Measurements from ENCODE around the gene CCSER2. TPM values are rescaled to one million over a fixed set of nuclear protein-coding genes. Genes with fewer than 3 reads are reported as not detected.

The CCSER2 gene
- total RNA-seq, 4 donors from 2014 or later: 60.5 to 80.6 (median 63.1) TPM

- no peaks in the 10 kb centered on the region for H3K27me3 ChIP-seq
- WGBS: 71% methylated on average over 3 of the region's 3 CpGs
- DNase-seq (ENCODE audit: extremely low spot score): no peak
- no peaks in the 10 kb centered on the region for H3K9me3 ChIP-seq
- peaks cover 0 to 7% (median 2%) of the 10 kb centered on the region in 4 donors for H3K4me1 ChIP-seq
- intact Hi-C loops (cut with DNase I): no loop called here
- TF ChIP-seq POLR2AphosphoS5 (IDR thresholded peaks at IDR 0.05): no peak
- no peak for TF ChIP-seq EP300 (IDR thresholded peaks at IDR 0.05)
- no peak for TF ChIP-seq POLR2A (IDR thresholded peaks at IDR 0.05; ENCODE audit: low read depth)
- TF ChIP-seq CTCF (IDR thresholded peaks at IDR 0.05): no peak
- H3K36me3 ChIP-seq: peaks cover 0 to 17% (median 7%) of the 10 kb centered on the region in 4 donors
- H3K4me3 ChIP-seq: no peak overlapping the region
- H3K27ac ChIP-seq (replicated peaks in 1 of 4): no peak overlapping the region
These were observed 149.2 kb downstream of the CCSER2 start for GRCh38 chr10:84477398-84478128.

GRCh38 chr10:84478151-84478550, 149.8 kb downstream of the CCSER2 start:
- peaks cover 0 to 17% (median 6%) of the 10 kb centered on the region in 4 donors for H3K36me3 ChIP-seq
- H3K27me3 ChIP-seq: no peaks in the 10 kb centered on the region
- DNase-seq (ENCODE audit: extremely low spot score): no peak
- TF ChIP-seq POLR2A (IDR thresholded peaks at IDR 0.05; ENCODE audit: low read depth): no peak
- no peak for TF ChIP-seq EP300 (IDR thresholded peaks at IDR 0.05)
- TF ChIP-seq POLR2AphosphoS5 (IDR thresholded peaks at IDR 0.05): no peak
- no peak for TF ChIP-seq CTCF (IDR thresholded peaks at IDR 0.05)
- no peaks in the 10 kb centered on the region for H3K9me3 ChIP-seq
- H3K4me3 ChIP-seq: no peak overlapping the region
- H3K4me1 ChIP-seq: peaks cover 0 to 7% (median 2%) of the 10 kb centered on the region in 4 donors
- H3K27ac ChIP-seq (replicated peaks in 1 of 4): no peak overlapping the region
- intact Hi-C loops (cut with DNase I): no loop called here

- TF ChIP-seq POLR2AphosphoS5 (IDR thresholded peaks at IDR 0.05) (no peak), POLR2A (IDR thresholded peaks at IDR 0.05; ENCODE audit: low read depth) (no peak), EP300 (IDR thresholded peaks at IDR 0.05) (no peak), CTCF (IDR thresholded peaks at IDR 0.05) (no peak)
- H3K9me3 ChIP-seq: no peaks in the 10 kb centered on the region
- intact Hi-C loops (cut with DNase I): no loop called here
- no peaks in the 10 kb centered on the region for H3K27me3 ChIP-seq
- no peak overlapping the region for H3K4me3 ChIP-seq
- peaks cover 0 to 7% (median 2%) of the 10 kb centered on the region in 4 donors for H3K4me1 ChIP-seq
- no peak for DNase-seq (ENCODE audit: extremely low spot score)
- H3K27ac ChIP-seq (replicated peaks in 1 of 4): no peak overlapping the region
- H3K36me3 ChIP-seq: peaks cover 0 to 17% (median 5%) of the 10 kb centered on the region in 4 donors
- WGBS: 86% methylated on average over 1 of the region's 1 CpG
These were observed 150.3 kb downstream of the CCSER2 start for GRCh38 chr10:84478679-84479078.

- TF ChIP-seq POLR2A (IDR thresholded peaks at IDR 0.05; ENCODE audit: low read depth) (no peak), CTCF (IDR thresholded peaks at IDR 0.05) (no peak), POLR2AphosphoS5 (IDR thresholded peaks at IDR 0.05) (no peak), EP300 (IDR thresholded peaks at IDR 0.05) (no peak)
- no peak for DNase-seq (ENCODE audit: extremely low spot score)
- Histone ChIP-seq H3K4me1 (no peaks in the 10 kb centered on the region), H3K4me3 (no peak overlapping the region), H3K27ac (replicated peaks in 1 of 4) (no peak overlapping the region), H3K36me3 (peaks cover 0 to 15% (median 9%) of the 10 kb centered on the region in 4 donors), H3K9me3 (no peaks in the 10 kb centered on the region), H3K27me3 (no peaks in the 10 kb centered on the region)
- intact Hi-C loops (cut with DNase I): no loop called here
- WGBS: 94% methylated on average over 2 of the region's 2 CpGs
These were observed 156.2 kb downstream of the CCSER2 start for GRCh38 chr10:84484541-84484940.

Measured in esophagus muscularis mucosa (tissue), 4 donors.